H1 (cell line): ENCODE data around the gene CAPN9. TPM values are rescaled to one million over a fixed set of nuclear protein-coding genes. Genes with fewer than 3 reads are reported as not detected.

Experiments
- CTCF ChIA-PET: fragments of 300-600 bp; sonication (Branson Sonifier 250); formaldehyde crosslinking; loops from one replicate; lab custom pipeline; 2021; ENCODE audit not compliant: partially characterized antibody; lab: Charles Lee
- POLR2A ChIA-PET: fragments of 300-600 bp; sonication (Branson Sonifier 250); formaldehyde crosslinking; loops from one replicate; lab custom pipeline; 2021; ENCODE audit warnings: inconsistent platforms; ENCODE audit not compliant: partially characterized antibody; lab: Charles Lee
- DNase-seq, 2 experiments: peaks; one replicate each; pipeline versions ENCODE4 v3.0.0 to v3.0.0-alpha.2; 2010 to 2022; ENCODE audit warnings: low spot score in 2 of 2, low read depth in 1 of 2, mixed read lengths in 1 of 2
- FAIRE-seq: peaks from 2 replicates; lab custom pipeline; 2011; peaks lifted over from hg19 to GRCh38; lab: Jason Lieb, UNC
- H2AFZ ChIP-seq: 2 replicates; pipeline ENCODE4 v1.8.1; 2012; ENCODE audit warnings: low read length, inconsistent platforms
- H2AK5ac ChIP-seq: 2 replicates; pipeline ENCODE4 v1.6.1; 2013; ENCODE audit warnings: low read depth, low read length
- H2BK120ac ChIP-seq: replicated peaks from 2 replicates; pipeline ENCODE3; 2013; ENCODE audit warnings: low read depth, low read length, inconsistent platforms
- H2BK12ac ChIP-seq: 2 replicates; pipeline ENCODE4 v1.6.1; 2013; ENCODE audit warnings: low read depth, low read length
- H2BK15ac ChIP-seq: 2 replicates; pipeline ENCODE4 v1.6.1; 2013; ENCODE audit warnings: low read length
- H2BK20ac ChIP-seq: 2 replicates; pipeline ENCODE4 v1.6.1; 2013; ENCODE audit warnings: low read length
- H2BK5ac ChIP-seq: 2 replicates; pipeline ENCODE4 v1.6.1; 2013; ENCODE audit warnings: low read depth, low read length
- H3K14ac ChIP-seq: 2 replicates; pipeline ENCODE4 v1.6.1; 2013; ENCODE audit warnings: inconsistent platforms; ENCODE audit not compliant: insufficient read length
- H3K18ac ChIP-seq: 2 replicates; pipeline ENCODE4 v1.6.1; 2013; ENCODE audit warnings: low read length; ENCODE audit errors: extremely low read depth
- H3K23ac ChIP-seq: 2 replicates; pipeline ENCODE4 v1.6.1; 2013; ENCODE audit warnings: inconsistent platforms; ENCODE audit not compliant: insufficient read length
- H3K23me2 ChIP-seq: 2 replicates; pipeline ENCODE4 v1.6.1; 2013; ENCODE audit warnings: low read depth, low read length
- H3K27ac ChIP-seq: 2 replicates; pipeline ENCODE4 v1.6.1; 2011; ENCODE audit warnings: low read depth, low read length, inconsistent platforms
- H3K27me3 ChIP-seq, 4 experiments: replicated peaks in 1 of 4; 1 replicate in 1 of 4; 2 replicates in 3 of 4; pipeline versions ENCODE4 v1.6.1 to v1.8.1; 2011 to 2013; ENCODE audit warnings: low read length in 3 of 4, mild to moderate bottlenecking in 3 of 4, inconsistent platforms in 2 of 4, mixed read lengths in 2 of 4, moderate library complexity in 1 of 4; ENCODE audit not compliant: control insufficient read depth in 3 of 4, insufficient read depth in 3 of 4; ENCODE audit errors: extremely low read depth in 1 of 4
- H3K36me3 ChIP-seq, 4 experiments: 2 replicates each; pipeline versions ENCODE4 v1.6.1 to v1.8.1; 2011 to 2013; ENCODE audit warnings: mild to moderate bottlenecking in 4 of 4, low read length in 3 of 4, moderate library complexity in 2 of 4, control low read depth in 1 of 4, inconsistent platforms in 1 of 4; ENCODE audit not compliant: insufficient read depth in 4 of 4, control insufficient read depth in 2 of 4
- H3K4ac ChIP-seq: replicated peaks from 2 replicates; pipeline ENCODE3; 2013; ENCODE audit warnings: low read length, low read depth, mixed read lengths, inconsistent platforms; ENCODE audit not compliant: insufficient read length
- H3K4me1 ChIP-seq, 4 experiments: replicated peaks in 1 of 4; 1 replicate in 1 of 4; 2 replicates in 3 of 4; pipeline versions ENCODE4 v1.6.1 to v1.8.1; 2011 to 2013; ENCODE audit warnings: low read length in 3 of 4, inconsistent platforms in 2 of 4, mixed read lengths in 1 of 4; ENCODE audit not compliant: insufficient read depth in 4 of 4, control insufficient read depth in 3 of 4
- H3K4me2 ChIP-seq, 2 experiments: 2 replicates each; pipeline versions ENCODE4 v1.6.1 to v1.8.1; 2011 to 2013; ENCODE audit warnings: low read depth in 2 of 2, low read length in 2 of 2, control low read depth in 1 of 2, inconsistent platforms in 1 of 2, mild to moderate bottlenecking in 1 of 2; ENCODE audit not compliant: insufficient read depth in 1 of 2
- H3K4me3 ChIP-seq, 4 experiments: fragments of 200-600, 300-600 bp in 1 of 4; sonication (generic), shearing (Covaris generic), sonication (Bioruptor Twin) in 1 of 4; 2 replicates each; pipeline versions ENCODE4 v1.5.1 to v1.8.1; 2011 to 2016; ENCODE audit warnings: low read length in 4 of 4, low read depth in 3 of 4, control low read depth in 2 of 4, inconsistent platforms in 2 of 4, mild to moderate bottlenecking in 2 of 4, mixed read lengths in 1 of 4, moderate library complexity in 1 of 4; ENCODE audit not compliant: insufficient read depth in 2 of 4; ENCODE audit errors: extremely low read depth in 1 of 4
- H3K56ac ChIP-seq: replicated peaks from 2 replicates; pipeline ENCODE3; 2013; ENCODE audit warnings: low read depth, mild to moderate bottlenecking, mixed read lengths, low read length, inconsistent platforms; ENCODE audit not compliant: insufficient read length
- H3K79me1 ChIP-seq: 2 replicates; pipeline ENCODE4 v1.6.1; 2013; ENCODE audit warnings: low read depth, low read length, control low read depth
- H3K79me2 ChIP-seq, 2 experiments: 2 replicates each; pipeline versions ENCODE4 v1.6.1 to v1.8.1; 2012 to 2013; ENCODE audit warnings: low read length in 2 of 2, mild to moderate bottlenecking in 2 of 2, inconsistent platforms in 1 of 2; ENCODE audit not compliant: insufficient read depth in 2 of 2, control insufficient read depth in 1 of 2
- H3K9ac ChIP-seq, 4 experiments: replicated peaks in 1 of 4; 1 replicate in 1 of 4; 2 replicates in 3 of 4; pipeline versions ENCODE4 v1.6.1 to v1.8.1; 2011 to 2013; ENCODE audit warnings: low read depth in 3 of 4, low read length in 3 of 4, control low read depth in 2 of 4, mild to moderate bottlenecking in 2 of 4, moderate library complexity in 2 of 4, inconsistent platforms in 1 of 4; ENCODE audit errors: extremely low read depth in 1 of 4
- H3K9me3 ChIP-seq, 2 experiments: 2 replicates each; pipeline versions ENCODE4 v1.6.1 to v1.8.1; 2012 to 2013; ENCODE audit warnings: mild to moderate bottlenecking in 2 of 2, moderate library complexity in 2 of 2, control low read depth in 1 of 2, inconsistent platforms in 1 of 2, low read depth in 1 of 2, low read length in 1 of 2, mixed read lengths in 1 of 2; ENCODE audit not compliant: insufficient read depth in 2 of 2
- H4K20me1 ChIP-seq, 2 experiments: replicated peaks in 1 of 2; 2 replicates each; pipeline versions ENCODE3 to v1.8.1; 2011 to 2013; ENCODE audit warnings: inconsistent platforms in 2 of 2, low read length in 2 of 2, mild to moderate bottlenecking in 1 of 2; ENCODE audit not compliant: insufficient read depth in 2 of 2, control insufficient read depth in 1 of 2
- H4K5ac ChIP-seq: 2 replicates; pipeline ENCODE4 v1.6.1; 2013; ENCODE audit warnings: low read length, low read depth, mixed read lengths, inconsistent platforms; ENCODE audit not compliant: insufficient read length
- H4K8ac ChIP-seq: 2 replicates; pipeline ENCODE4 v1.8.0; 2013; ENCODE audit warnings: mild to moderate bottlenecking, moderate library complexity, low read length, inconsistent platforms; ENCODE audit not compliant: insufficient read depth; ENCODE audit errors: extremely low read depth
- H4K91ac ChIP-seq: replicated peaks from 2 replicates; pipeline ENCODE3; 2013; ENCODE audit warnings: low read length, mixed read lengths, inconsistent platforms; ENCODE audit not compliant: insufficient read length
- TAF1 ChIP-seq: IDR thresholded peaks from 2 replicates; pipeline ENCODE4 v1.6.1; 2011; ENCODE audit warnings: mild to moderate bottlenecking, low read depth, low read length
- WGBS, 2 experiments: shearing (Covaris generic) in 1 of 2; methylation state at CpG; one replicate each; pipeline versions ENCODE4 v1.1.6 to v1.1.7; 2013 to 2015; ENCODE audit warnings: low lambda C conversion rate in 2 of 2, mixed read lengths in 2 of 2, inconsistent platforms in 1 of 2, low coverage in 1 of 2, missing lambda C conversion rate in 1 of 2; ENCODE audit not compliant: insufficient replicate concordance in 2 of 2, insufficient coverage in 1 of 2, insufficient read length in 1 of 2; ENCODE audit errors: extremely low coverage in 1 of 2, missing lambda C conversion rate in 1 of 2; 5-methylcytosine and 5-hydroxymethylcytosine counted together
- long read RNA-seq, 2 experiments: library from RNA in 1 of 2; library from capped mRNA in 1 of 2; stranded (forward); transcript quantifications; one replicate each; pipeline ENCODE4 v2.0.0, GENCODE V29; 2021; ENCODE audit warnings: inconsistent platforms in 1 of 2
- polyA minus RNA-seq, 3 experiments: library from RNA; depleted of rRNA, polyadenylated mRNA; stranded (reverse); fragments of >200 nt; gene quantifications; 1 replicate in 2 of 3; 2 replicates in 1 of 3; pipeline ENCODE4 v1.2.3, GENCODE V29; 2011
- polyA plus RNA-seq, 7 experiments: library from polyadenylated mRNA; depleted of rRNA in 3 of 7; stranded (reverse) in 5 of 7; unstranded in 2 of 7; fragments of >200 nt in 5 of 7; fragments of 200-250 nt in 2 of 7; gene quantifications; 1 replicate in 5 of 7; 2 replicates in 1 of 7; 4 replicates in 1 of 7; pipeline versions ENCODE4 v1.2.1 to v1.2.3, GENCODE V29; 2011 to 2013; ENCODE audit warnings: missing spikeins in 2 of 7, mixed read lengths in 2 of 7
- total RNA-seq: library from RNA; stranded (reverse); fragmentation: NEBNext Ultra II Directional; extraction: Animal tissue kit (Norgen Biotek cat#: 25700); gene quantifications from 2 replicates; pipeline ENCODE4 v1.2.1, GENCODE V29; 2021
- TF ChIP-seq, protein P1 (sequence below): IDR thresholded peaks from 2 replicates; pipeline ENCODE4 v1.6.1; 2011; ENCODE audit warnings: low read depth, mild to moderate bottlenecking, low read length; ENCODE audit not compliant: insufficient read depth
- TF ChIP-seq, protein P2 (sequence below), 3 experiments: IDR thresholded peaks; 1 replicate in 2 of 3; 2 replicates in 1 of 3; pipeline versions ENCODE4 v1.5.1 to v1.6.1; 2011; ENCODE audit warnings: low read length in 3 of 3, mild to moderate bottlenecking in 3 of 3, inconsistent platforms in 2 of 3, low read depth in 1 of 3, moderate library complexity in 1 of 3; ENCODE audit not compliant: insufficient read depth in 1 of 3; ENCODE audit errors: control extremely low read depth in 1 of 3

Gene CAPN9, protein sequence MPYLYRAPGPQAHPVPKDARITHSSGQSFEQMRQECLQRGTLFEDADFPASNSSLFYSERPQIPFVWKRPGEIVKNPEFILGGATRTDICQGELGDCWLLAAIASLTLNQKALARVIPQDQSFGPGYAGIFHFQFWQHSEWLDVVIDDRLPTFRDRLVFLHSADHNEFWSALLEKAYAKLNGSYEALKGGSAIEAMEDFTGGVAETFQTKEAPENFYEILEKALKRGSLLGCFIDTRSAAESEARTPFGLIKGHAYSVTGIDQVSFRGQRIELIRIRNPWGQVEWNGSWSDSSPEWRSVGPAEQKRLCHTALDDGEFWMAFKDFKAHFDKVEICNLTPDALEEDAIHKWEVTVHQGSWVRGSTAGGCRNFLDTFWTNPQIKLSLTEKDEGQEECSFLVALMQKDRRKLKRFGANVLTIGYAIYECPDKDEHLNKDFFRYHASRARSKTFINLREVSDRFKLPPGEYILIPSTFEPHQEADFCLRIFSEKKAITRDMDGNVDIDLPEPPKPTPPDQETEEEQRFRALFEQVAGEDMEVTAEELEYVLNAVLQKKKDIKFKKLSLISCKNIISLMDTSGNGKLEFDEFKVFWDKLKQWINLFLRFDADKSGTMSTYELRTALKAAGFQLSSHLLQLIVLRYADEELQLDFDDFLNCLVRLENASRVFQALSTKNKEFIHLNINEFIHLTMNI
- total RNA-seq: 0.22 and 0.44 TPM in 2 replicates
- 0.46 and 0.76 TPM in 2 replicates for polyA plus RNA-seq (2011; rRNA removed)
- 0.57 TPM for polyA plus RNA-seq (2011; cell fraction: cytosol; rRNA removed)
- polyA plus RNA-seq (2011; cell fraction: nucleus; rRNA removed): 1.3 TPM
- 0.31 to 0.70 TPM (median 0.55 TPM) in 3 of 4 replicates, not detected in the other for polyA plus RNA-seq (2012, experiment 1 of 2)
- polyA plus RNA-seq (2012, experiment 2 of 2): 0.35 TPM
- polyA plus RNA-seq (2013, experiment 1 of 2): 0.24 TPM
- 0.24 TPM for polyA plus RNA-seq (2013, experiment 2 of 2)
- polyA minus RNA-seq (2011; rRNA and poly(A)+ RNA removed): 0.17 and 1.4 TPM in 2 replicates
- polyA minus RNA-seq (2011; cell fraction: cytosol; rRNA and poly(A)+ RNA removed): not detected
- 1.2 TPM for polyA minus RNA-seq (2011; cell fraction: nucleus; rRNA and poly(A)+ RNA removed)
- long read RNA-seq, experiment 1: 0 reads
- long read RNA-seq, experiment 2: 0 reads

DNA sequence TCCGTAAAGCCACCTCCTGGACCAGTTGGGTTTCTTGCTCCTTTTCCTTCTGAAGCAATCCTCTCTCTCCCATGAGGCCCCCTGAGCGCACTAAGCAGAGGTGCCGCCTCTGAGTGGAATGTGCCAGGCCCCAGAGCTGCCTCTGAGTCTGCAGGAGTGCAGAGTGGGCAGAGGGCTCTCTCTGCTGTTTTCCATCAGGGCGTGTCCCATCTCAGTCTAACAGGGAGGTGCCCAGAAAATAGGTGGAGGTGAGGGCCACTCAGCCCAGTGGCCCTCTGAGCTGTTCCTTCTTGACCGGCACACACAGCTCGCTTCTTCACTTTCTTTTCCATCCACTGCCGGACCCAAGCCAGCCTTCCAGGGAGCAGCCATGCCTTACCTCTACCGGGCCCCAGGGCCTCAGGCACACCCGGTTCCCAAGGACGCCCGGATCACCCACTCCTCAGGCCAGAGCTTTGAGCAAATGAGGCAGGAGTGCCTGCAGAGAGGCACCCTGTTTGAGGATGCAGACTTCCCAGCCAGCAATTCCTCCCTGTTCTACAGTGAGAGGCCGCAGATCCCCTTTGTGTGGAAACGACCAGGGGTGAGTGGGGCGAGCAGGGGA lies at the start of gene CAPN9:
CAPN9 (plus strand) TSS at position 262 of the 604 bp plus-strand sequence; CDS start at position 371, 109 bp downstream.
- Histone ChIP-seq H3K9ac (no peak within 1 kb of the TSS), H2BK15ac (no peak within 1 kb of the TSS; the same call in 1 of the 2 replicates), H3K9me3 (no peaks in the 10 kb centered on the region), H2BK120ac (no peak within 1 kb of the TSS), H3K27ac (no peak within 1 kb of the TSS), H3K4me3 (no peak within 1 kb of the TSS), H3K18ac (no peak within 1 kb of the TSS; the same call in none of the 2 replicates), H3K4me1 (peaks cover 4 to 26% (median 15%) of the 10 kb centered on the region in 4 experiments), H2BK12ac (peak within 1 kb of the TSS; percentile 53; the same call in 1 of the 2 replicates), H3K79me1 (no peaks in the 10 kb centered on the region), H3K36me3 (no peaks in the 10 kb centered on the region), H4K5ac (no peak within 1 kb of the TSS), H3K4me2 (no peak within 1 kb of the TSS), H3K4ac (no peak within 1 kb of the TSS), H2BK20ac (no peak within 1 kb of the TSS), H2AFZ (peak within 1 kb of the TSS; percentile 19; the same call in 1 of the 2 replicates), H4K20me1 (no peaks in the 10 kb centered on the region), H4K8ac (peak within 1 kb of the TSS; percentile 29; the same call in 1 of the 2 replicates), H4K91ac (no peak within 1 kb of the TSS), H3K79me2 (no peaks in the 10 kb centered on the region), H3K27me3 (no peaks in the 10 kb centered on the region; a peak in 1 of 7 replicates), H2AK5ac (no peak within 1 kb of the TSS), H3K23me2 (peaks cover 2% of the 10 kb centered on the region; the same call in 1 of the 2 replicates), H2BK5ac (peak within 1 kb of the TSS; percentile 66; the same call in 1 of the 2 replicates), H3K23ac (no peak within 1 kb of the TSS), H3K14ac (no peak within 1 kb of the TSS), H3K56ac (no peak within 1 kb of the TSS)
- FAIRE-seq (no peak), DNase-seq (no peak)
- ChIA-PET CTCF (interaction anchor here (0.5 to 2.0 kb wide), 4 partner anchors 12 to 480 kb away, joined by 3 to 7 read pairs (median 4); no protein-coding TSS in a partner anchor), POLR2A (interaction anchor here (1.2 to 1.4 kb wide), 2 partner anchors 11 to 104 kb away, joined by 3 read pairs; no protein-coding TSS in a partner anchor)
- WGBS, 2 experiments: 79% methylated on average over 14 of the region's 14 CpGs; no CpG with 5 or more reads in 1 of the 2 experiments
- TF ChIP-seq TAF1: no peak
- TF ChIP-seq, protein P1, sequence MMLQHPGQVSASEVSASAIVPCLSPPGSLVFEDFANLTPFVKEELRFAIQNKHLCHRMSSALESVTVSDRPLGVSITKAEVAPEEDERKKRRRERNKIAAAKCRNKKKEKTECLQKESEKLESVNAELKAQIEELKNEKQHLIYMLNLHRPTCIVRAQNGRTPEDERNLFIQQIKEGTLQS: no peak
- TF ChIP-seq, protein P2, sequence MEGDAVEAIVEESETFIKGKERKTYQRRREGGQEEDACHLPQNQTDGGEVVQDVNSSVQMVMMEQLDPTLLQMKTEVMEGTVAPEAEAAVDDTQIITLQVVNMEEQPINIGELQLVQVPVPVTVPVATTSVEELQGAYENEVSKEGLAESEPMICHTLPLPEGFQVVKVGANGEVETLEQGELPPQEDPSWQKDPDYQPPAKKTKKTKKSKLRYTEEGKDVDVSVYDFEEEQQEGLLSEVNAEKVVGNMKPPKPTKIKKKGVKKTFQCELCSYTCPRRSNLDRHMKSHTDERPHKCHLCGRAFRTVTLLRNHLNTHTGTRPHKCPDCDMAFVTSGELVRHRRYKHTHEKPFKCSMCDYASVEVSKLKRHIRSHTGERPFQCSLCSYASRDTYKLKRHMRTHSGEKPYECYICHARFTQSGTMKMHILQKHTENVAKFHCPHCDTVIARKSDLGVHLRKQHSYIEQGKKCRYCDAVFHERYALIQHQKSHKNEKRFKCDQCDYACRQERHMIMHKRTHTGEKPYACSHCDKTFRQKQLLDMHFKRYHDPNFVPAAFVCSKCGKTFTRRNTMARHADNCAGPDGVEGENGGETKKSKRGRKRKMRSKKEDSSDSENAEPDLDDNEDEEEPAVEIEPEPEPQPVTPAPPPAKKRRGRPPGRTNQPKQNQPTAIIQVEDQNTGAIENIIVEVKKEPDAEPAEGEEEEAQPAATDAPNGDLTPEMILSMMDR (IDR thresholded peaks at IDR 0.05; ENCODE audit: control extremely low read depth in 1 of 3, insufficient read depth in 1 of 3, low read depth in 1 of 3, low read length in 3 of 3): no peak
